Natural killer cell treated with Interleukin-12 subunit alpha and Interleukin-12 subunit beta and Interleukin-15 and Interleukin-18, amount 100 ng/mL, for 72 hours (primary cell): ENCODE results near the gene RSPH4A. TPM values are rescaled to one million over a fixed set of nuclear protein-coding genes. Genes with fewer than 3 reads are reported as not detected.
"Not testable (repeated sequence)": the region's sequence is repeated elsewhere in the genome, so short reads cannot be mapped to it uniquely, and the experiment has no call there.

Experiments used
- ATAC-seq, 2 donors: fragments of 150-1000 bp; cut with Tn5 transposase in 1 of 2; sonication (Bioruptor Pico), chemical (Tn5 transposase) in 1 of 2; 2 replicates each; pipeline ENCODE4 v1.10.0; 2021
- DNase-seq: peaks from one replicate; pipeline ENCODE4 v3.0.0; 2022; ENCODE audit warnings: low spot score
- H3K27ac Mint-ChIP-seq, 2 donors: 1 replicate in 1 of 2; 2 replicates in 1 of 2; pipeline ENCODE4 v1.8.0; 2022; ENCODE audit warnings: mixed read lengths in 2 of 2, mild to moderate bottlenecking in 1 of 2, moderate library complexity in 1 of 2
- H3K27me3 Mint-ChIP-seq, 2 donors: 1 replicate in 1 of 2; 2 replicates in 1 of 2; pipeline ENCODE4 v1.8.0; 2022; ENCODE audit warnings: mixed read lengths in 2 of 2
- H3K36me3 Mint-ChIP-seq: one replicate; pipeline ENCODE4 v1.8.0; 2022; ENCODE audit warnings: mixed read lengths
- H3K4me1 Mint-ChIP-seq, 2 donors: 1 replicate in 1 of 2; 2 replicates in 1 of 2; pipeline ENCODE4 v1.8.0; 2022; ENCODE audit warnings: low read depth in 2 of 2, mixed read lengths in 2 of 2, mild to moderate bottlenecking in 1 of 2
- H3K4me3 Mint-ChIP-seq: one replicate; pipeline ENCODE4 v1.8.0; 2022; ENCODE audit warnings: mixed read lengths
- H3K9me3 Mint-ChIP-seq: 2 replicates; pipeline ENCODE4 v1.8.0; 2022; ENCODE audit warnings: mixed read lengths
- total RNA-seq, 2 donors: library from RNA; stranded (reverse); gene quantifications; one replicate each; pipeline ENCODE4 v1.2.3, GENCODE V29; 2022

Gene RSPH4A
- total RNA-seq, 2 donors from 2014 or later, result 0.24 to 0.95 TPM

DNA sequence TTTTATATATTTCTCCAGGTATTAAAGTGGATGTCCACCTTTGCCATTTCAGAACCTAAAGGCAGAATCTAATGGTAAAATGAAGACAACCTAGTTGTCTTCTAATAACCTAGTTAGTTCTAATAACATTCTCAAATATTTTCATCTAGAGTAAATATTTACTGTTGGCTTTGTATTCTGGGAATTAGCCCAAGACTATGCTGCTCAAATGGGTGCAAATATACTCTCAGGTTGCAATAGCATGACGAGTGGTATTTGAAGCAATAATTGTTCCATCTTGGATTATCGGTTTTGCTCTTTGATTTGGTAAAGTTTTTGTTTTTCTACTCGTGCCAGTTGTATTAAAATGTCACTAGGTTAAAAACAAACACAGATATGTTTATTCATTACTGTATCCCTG lies 21.0 kb upstream of the RSPH4A start:
- Mint-ChIP-seq H3K27me3 (no peaks in the 10 kb centered on the region), H3K9me3 (no peaks in the 10 kb centered on the region), H3K4me1 (no peaks in the 10 kb centered on the region), H3K36me3 (peaks cover 13% of the 10 kb centered on the region), H3K27ac (no peak overlapping the region), H3K4me3 (no peak overlapping the region)
- DNase-seq (no peak), ATAC-seq (no peak)

GRCh38 chr6:116596815-116597214 lies 19.5 kb upstream of the RSPH4A start:
- ATAC-seq (no peak), DNase-seq (no peak)
- H3K4me3 Mint-ChIP-seq, result no peak overlapping the region
- H3K9me3 Mint-ChIP-seq, result no peaks in the 10 kb centered on the region
- H3K4me1 Mint-ChIP-seq, result no peaks in the 10 kb centered on the region
- peaks cover 6% of the 10 kb centered on the region for H3K36me3 Mint-ChIP-seq
- H3K27me3 Mint-ChIP-seq, result no peaks in the 10 kb centered on the region
- H3K27ac Mint-ChIP-seq, result no peak overlapping the region

DNA sequence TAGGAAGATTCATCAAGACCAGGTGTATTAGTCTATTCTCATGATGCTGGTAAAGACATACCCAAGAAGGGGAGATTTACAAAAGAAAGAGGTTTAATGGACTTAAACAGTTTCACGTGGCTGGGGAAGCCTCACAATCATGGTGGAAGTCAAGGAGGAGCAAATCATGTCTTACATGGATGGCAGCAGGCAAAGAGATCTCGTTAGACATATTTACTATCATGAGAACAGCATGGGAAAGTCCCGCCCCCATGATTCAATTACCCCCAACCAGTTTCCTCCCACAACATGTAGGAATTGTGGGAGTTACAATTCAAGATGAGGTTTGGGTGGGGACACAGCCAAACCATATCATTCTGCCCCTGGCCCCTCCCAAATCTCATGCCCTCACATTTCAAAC lies 12.4 kb upstream of the RSPH4A start:
- DNase-seq, H3K27me3 Mint-ChIP-seq, H3K9me3 Mint-ChIP-seq, H3K27ac Mint-ChIP-seq, H3K4me3 Mint-ChIP-seq, ATAC-seq, H3K4me1 Mint-ChIP-seq: not testable (repeated sequence)
- peaks cover 26% of the 10 kb centered on the region for H3K36me3 Mint-ChIP-seq

GRCh38 chr6:116604868-116605267 lies 11.4 kb upstream of the RSPH4A start:
- H3K4me1 Mint-ChIP-seq, H3K9me3 Mint-ChIP-seq, H3K27me3 Mint-ChIP-seq, H3K27ac Mint-ChIP-seq, ATAC-seq, H3K4me3 Mint-ChIP-seq, DNase-seq: not testable (repeated sequence)
- H3K36me3 Mint-ChIP-seq, result peaks cover 26% of the 10 kb centered on the region

GRCh38 chr6:116605935-116606334 lies 10.3 kb upstream of the RSPH4A start:
- Mint-ChIP-seq H3K36me3 (peaks cover 26% of the 10 kb centered on the region), H3K27ac (no peak overlapping the region)

DNA sequence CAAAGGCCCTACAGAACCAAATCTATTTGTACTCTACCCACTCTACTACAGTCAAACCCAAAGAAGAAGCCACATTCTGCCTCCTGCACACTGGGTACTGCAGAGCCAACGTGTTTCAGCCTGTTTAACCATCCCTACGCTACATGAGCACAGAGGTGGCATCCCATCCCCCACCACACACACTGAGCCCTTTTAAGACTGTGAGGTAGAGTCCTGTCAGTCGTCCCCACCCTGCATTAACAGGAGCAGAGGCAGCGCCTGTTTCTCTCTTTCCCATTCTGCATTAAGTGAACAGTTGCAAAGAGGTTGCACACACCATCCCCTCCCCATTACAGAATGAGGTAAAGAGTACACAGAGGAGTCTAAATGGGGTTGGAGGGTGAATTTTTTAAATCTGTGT lies 5.2 kb upstream of the RSPH4A start:
- ATAC-seq (no peak), DNase-seq (no peak)
- peaks cover 3 to 4% of the 10 kb centered on the region in 2 donors for H3K4me1 Mint-ChIP-seq
- no peak overlapping the region for H3K4me3 Mint-ChIP-seq
- H3K27me3 Mint-ChIP-seq, result peaks cover 9 to 12% of the 10 kb centered on the region in 2 donors
- H3K27ac Mint-ChIP-seq, result no peak overlapping the region
- peaks cover 6% of the 10 kb centered on the region for H3K36me3 Mint-ChIP-seq
- no peaks in the 10 kb centered on the region for H3K9me3 Mint-ChIP-seq

More at GRCh38 chr6:116605935-116606334, 10.3 kb upstream of the RSPH4A start:
- Mint-ChIP-seq H3K9me3 (peaks cover 3% of the 10 kb centered on the region), H3K4me3 (no peak overlapping the region), H3K4me1 (no peaks in the 10 kb centered on the region), H3K27me3 (peaks cover 2 to 4% of the 10 kb centered on the region in 2 donors)
- no peak for ATAC-seq
- no peak for DNase-seq

DNA sequence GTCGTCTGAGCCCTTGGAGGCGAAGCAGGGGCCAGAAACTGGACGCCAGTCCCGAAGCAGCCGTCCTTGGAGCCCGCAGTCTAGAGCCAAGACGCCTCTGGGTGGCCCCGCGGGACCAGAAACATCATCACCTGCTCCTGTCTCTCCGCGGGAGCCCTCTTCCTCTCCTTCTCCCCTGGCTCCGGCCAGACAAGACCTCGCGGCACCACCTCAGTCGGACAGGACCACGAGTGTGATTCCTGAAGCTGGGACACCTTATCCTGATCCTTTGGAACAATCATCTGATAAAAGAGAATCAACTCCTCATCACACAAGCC lies 416 bp downstream of the RSPH4A start:
- H3K4me3 Mint-ChIP-seq, result peak overlapping the region; percentile 82
- no peak for DNase-seq
- H3K27ac Mint-ChIP-seq, result no peak overlapping the region
- no peaks in the 10 kb centered on the region for H3K36me3 Mint-ChIP-seq
- peak in 1 of 2 donors; percentile 42 for ATAC-seq
- H3K4me1 Mint-ChIP-seq, result peaks cover 14 to 16% of the 10 kb centered on the region in 2 donors
- H3K27me3 Mint-ChIP-seq, result peaks cover 10 to 28% of the 10 kb centered on the region in 2 donors
- no peaks in the 10 kb centered on the region for H3K9me3 Mint-ChIP-seq

GRCh38 chr6:116624036-116624805 lies 7.9 kb downstream of the RSPH4A start:
- Mint-ChIP-seq H3K4me3 (no peak overlapping the region), H3K4me1 (no peaks in the 10 kb centered on the region), H3K27me3 (peaks cover 0 to 2% of the 10 kb centered on the region in 2 donors), H3K27ac (no peak overlapping the region), H3K9me3 (no peaks in the 10 kb centered on the region), H3K36me3 (no peaks in the 10 kb centered on the region)
- ATAC-seq, result no peak
- no peak for DNase-seq

DNA sequence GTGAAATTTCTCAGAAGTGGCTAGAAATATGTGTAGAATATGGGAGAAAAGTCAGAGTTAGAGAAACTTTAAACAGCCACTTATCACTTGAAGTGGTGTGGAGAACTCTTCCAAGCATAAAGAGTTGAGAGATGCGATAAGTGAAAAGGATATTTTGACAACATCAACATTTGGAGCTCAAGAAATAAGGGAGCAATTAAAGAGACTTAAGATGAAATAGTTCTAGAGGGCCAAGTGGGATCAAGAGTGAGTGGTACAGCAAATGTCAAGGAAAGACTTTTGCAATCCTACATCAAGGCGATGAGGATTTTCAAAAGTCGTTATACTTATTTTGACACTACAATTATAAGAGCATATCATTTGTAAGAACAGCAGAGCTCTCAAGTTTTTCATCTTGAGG lies 9.6 kb downstream of the RSPH4A start:
- DNase-seq (no peak), ATAC-seq (no peak)
- Mint-ChIP-seq H3K27me3 (peaks cover 0 to 2% of the 10 kb centered on the region in 2 donors), H3K36me3 (no peaks in the 10 kb centered on the region), H3K4me1 (peaks cover 0 to 5% of the 10 kb centered on the region in 2 donors), H3K9me3 (no peaks in the 10 kb centered on the region), H3K27ac (no peak overlapping the region), H3K4me3 (no peak overlapping the region)

DNA sequence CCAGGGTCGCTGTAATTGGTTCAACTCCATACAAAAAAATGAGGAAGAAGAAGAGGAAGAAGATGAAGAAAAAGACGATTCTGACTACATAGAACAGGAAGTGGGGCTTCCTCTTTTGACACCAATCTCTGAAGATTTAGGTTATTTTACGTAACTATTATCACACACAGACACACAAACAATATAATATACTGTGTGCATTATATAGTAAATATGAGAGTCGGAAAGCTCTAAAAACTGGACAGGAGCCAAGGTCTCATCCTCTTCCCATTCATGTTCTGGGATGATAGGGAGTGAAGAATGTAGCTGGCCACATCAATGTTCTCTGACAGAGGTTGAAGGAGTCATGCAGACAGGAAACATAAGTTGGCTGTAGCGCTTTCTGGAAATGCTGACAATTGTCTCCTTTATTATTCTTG lies 13.3 kb downstream of the RSPH4A start:
- DNase-seq, result no peak
- Mint-ChIP-seq H3K9me3 (no peaks in the 10 kb centered on the region), H3K27ac (no peak overlapping the region), H3K27me3 (no peaks in the 10 kb centered on the region), H3K36me3 (peaks cover 11% of the 10 kb centered on the region), H3K4me1 (peaks cover 7 to 9% of the 10 kb centered on the region in 2 donors), H3K4me3 (no peak overlapping the region)
- no peak for ATAC-seq

GRCh38 chr6:116631379-116631990 lies 15.2 kb downstream of the RSPH4A start:
- no peak for ATAC-seq
- Mint-ChIP-seq H3K27ac (no peak overlapping the region), H3K9me3 (no peaks in the 10 kb centered on the region)

GRCh38 chr6:116633685-116634084 lies 17.4 kb downstream of the RSPH4A start:
- Mint-ChIP-seq H3K4me3 (no peak overlapping the region), H3K4me1 (peaks cover 7 to 9% of the 10 kb centered on the region in 2 donors), H3K27me3 (no peaks in the 10 kb centered on the region), H3K9me3 (no peaks in the 10 kb centered on the region), H3K36me3 (peaks cover 16% of the 10 kb centered on the region), H3K27ac (no peak overlapping the region)
- ATAC-seq (no peak), DNase-seq (no peak)

More at GRCh38 chr6:116631379-116631990, 15.2 kb downstream of the RSPH4A start:
- Mint-ChIP-seq H3K4me1 (peaks cover 7 to 9% of the 10 kb centered on the region in 2 donors), H3K4me3 (no peak overlapping the region), H3K36me3 (peaks cover 11% of the 10 kb centered on the region), H3K27me3 (no peaks in the 10 kb centered on the region)
- DNase-seq, result no peak

GRCh38 chr6:116648156-116648555 lies 31.9 kb downstream of the RSPH4A start:
- Mint-ChIP-seq H3K27ac (no peak overlapping the region), H3K4me3 (no peak overlapping the region), H3K9me3 (no peaks in the 10 kb centered on the region), H3K27me3 (no peaks in the 10 kb centered on the region), H3K36me3 (peaks cover 21% of the 10 kb centered on the region), H3K4me1 (peaks cover 5 to 12% of the 10 kb centered on the region in 2 donors)
- no peak for DNase-seq
- no peak for ATAC-seq

DNA sequence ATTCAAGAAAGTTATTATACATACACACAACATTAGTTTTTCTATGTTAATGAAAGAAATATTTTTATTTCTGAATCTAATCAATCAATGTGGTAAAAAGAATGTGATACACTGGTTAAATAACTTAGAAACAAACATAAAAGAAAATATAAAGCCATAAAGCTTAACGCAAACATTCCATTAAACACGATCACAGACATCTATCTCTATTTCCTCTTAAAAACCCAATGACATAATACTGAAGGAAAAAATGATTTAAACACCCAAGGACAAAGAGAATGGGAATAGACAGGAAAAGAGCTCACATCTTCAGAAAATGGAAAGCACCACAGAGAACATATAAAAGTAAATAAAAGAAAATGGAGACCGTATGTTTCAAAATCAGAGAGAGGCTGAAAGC lies 32.9 kb downstream of the RSPH4A start:
- peaks cover 21% of the 10 kb centered on the region for H3K36me3 Mint-ChIP-seq
- H3K4me1 Mint-ChIP-seq, result peaks cover 5 to 12% of the 10 kb centered on the region in 2 donors
- no peak for ATAC-seq
- no peak overlapping the region for H3K4me3 Mint-ChIP-seq
- H3K27me3 Mint-ChIP-seq, result no peaks in the 10 kb centered on the region
- H3K9me3 Mint-ChIP-seq, result no peaks in the 10 kb centered on the region
- DNase-seq, result no peak
- peak overlapping the region in 1 of 2 donors; percentile 6 for H3K27ac Mint-ChIP-seq
